Ectodermal cell (in vitro differentiated cells): ENCODE data around the gene DSCAM.

Experiments
- H3K27ac ChIP-seq: 2 replicates; pipeline ENCODE4 v1.7.0; 2013; ENCODE audit warnings: mild to moderate bottlenecking, low read depth, low read length; ENCODE audit not compliant: insufficient read depth, poor library complexity, severe bottlenecking
- H3K27me3 ChIP-seq: 2 replicates; pipeline ENCODE4 v1.7.0; 2013; ENCODE audit warnings: mild to moderate bottlenecking, low read length; ENCODE audit not compliant: insufficient read depth, control insufficient read depth, poor library complexity, severe bottlenecking
- H3K36me3 ChIP-seq: one replicate; pipeline ENCODE4 v1.7.0; 2013; ENCODE audit warnings: low read length; ENCODE audit not compliant: control insufficient read depth, insufficient read depth
- H3K4me1 ChIP-seq: one replicate; pipeline ENCODE4 v1.7.0; 2013; ENCODE audit warnings: low read length; ENCODE audit not compliant: control insufficient read depth, insufficient read depth
- H3K4me3 ChIP-seq: 2 replicates; pipeline ENCODE4 v1.7.0; 2013; ENCODE audit warnings: low read depth, low read length, control low read depth; ENCODE audit not compliant: insufficient read depth
- H3K9me3 ChIP-seq: 2 replicates; pipeline ENCODE4 v1.7.0; 2013; ENCODE audit warnings: mild to moderate bottlenecking, low read length, moderate library complexity; ENCODE audit not compliant: control insufficient read depth
- WGBS, 2 experiments: methylation state at CpG; one replicate each; pipeline ENCODE4 v1.1.7; 2013; ENCODE audit warnings: missing lambda C conversion rate in 2 of 2; 5-methylcytosine and 5-hydroxymethylcytosine counted together

DSCAM gene

GRCh38 chr21:40386294-40386911, 460.6 kb downstream of the DSCAM start:
- Histone ChIP-seq H3K4me3 (no peak overlapping the region), H3K27me3 (no peaks in the 10 kb centered on the region), H3K36me3 (no peaks in the 10 kb centered on the region), H3K4me1 (no peaks in the 10 kb centered on the region), H3K9me3 (no peaks in the 10 kb centered on the region), H3K27ac (no peak overlapping the region)
- 16 to 18% methylated on average over 21 to 23 of the region's 23 CpGs for WGBS, 2 experiments

- Histone ChIP-seq H3K9me3 (no peaks in the 10 kb centered on the region), H3K4me1 (no peaks in the 10 kb centered on the region), H3K27me3 (no peaks in the 10 kb centered on the region), H3K36me3 (no peaks in the 10 kb centered on the region), H3K4me3 (no peak overlapping the region), H3K27ac (no peak overlapping the region)
- WGBS, 2 experiments: 91 to 93% methylated on average over 6 of the region's 6 CpGs
These were observed 461.1 kb downstream of the DSCAM start for GRCh38 chr21:40385883-40386282.

- Histone ChIP-seq H3K4me3 (no peak overlapping the region), H3K27me3 (no peaks in the 10 kb centered on the region), H3K27ac (no peak overlapping the region), H3K9me3 (no peaks in the 10 kb centered on the region), H3K4me1 (no peaks in the 10 kb centered on the region), H3K36me3 (no peaks in the 10 kb centered on the region)
- WGBS, 2 experiments: 89 to 90% methylated on average over 5 of the region's 5 CpGs
These were observed 463.0 kb downstream of the DSCAM start for GRCh38 chr21:40383951-40384350.

- no peaks in the 10 kb centered on the region for H3K27me3 ChIP-seq
- H3K4me1 ChIP-seq: no peaks in the 10 kb centered on the region
- WGBS, 2 experiments: 95 to 96% methylated on average over 5 of the region's 5 CpGs
These were observed 465.8 kb downstream of the DSCAM start for GRCh38 chr21:40381111-40381510.

GRCh38 chr21:40379881-40380810, 466.8 kb downstream of the DSCAM start:
- Histone ChIP-seq H3K9me3 (no peaks in the 10 kb centered on the region), H3K36me3 (no peaks in the 10 kb centered on the region), H3K27ac (no peak overlapping the region), H3K27me3 (no peaks in the 10 kb centered on the region), H3K4me1 (no peaks in the 10 kb centered on the region), H3K4me3 (no peak overlapping the region)
- WGBS, 2 experiments: 86 to 95% methylated on average over 9 to 10 of the region's 11 CpGs

More at GRCh38 chr21:40381111-40381510, 465.8 kb downstream of the DSCAM start:
- no peaks in the 10 kb centered on the region for H3K9me3 ChIP-seq
- no peak overlapping the region for H3K4me3 ChIP-seq
- H3K36me3 ChIP-seq: no peaks in the 10 kb centered on the region
- H3K27ac ChIP-seq: no peak overlapping the region

GRCh38 chr21:40377135-40377534, 469.8 kb downstream of the DSCAM start:
- 84 to 86% methylated on average over 5 of the region's 5 CpGs for WGBS, 2 experiments
- Histone ChIP-seq H3K27ac (no peak overlapping the region), H3K9me3 (no peaks in the 10 kb centered on the region), H3K4me1 (no peaks in the 10 kb centered on the region), H3K36me3 (no peaks in the 10 kb centered on the region), H3K4me3 (no peak overlapping the region), H3K27me3 (no peaks in the 10 kb centered on the region)

- H3K27ac ChIP-seq: no peak overlapping the region
- no peaks in the 10 kb centered on the region for H3K27me3 ChIP-seq
- H3K4me3 ChIP-seq: no peak overlapping the region
- H3K9me3 ChIP-seq: no peaks in the 10 kb centered on the region
- 85 to 100% methylated on average over 1 of the region's 2 CpGs for WGBS, 2 experiments
- no peaks in the 10 kb centered on the region for H3K36me3 ChIP-seq
- H3K4me1 ChIP-seq: no peaks in the 10 kb centered on the region
These were observed 473.2 kb downstream of the DSCAM start for GRCh38 chr21:40373761-40374160.

- Histone ChIP-seq H3K27me3 (no peaks in the 10 kb centered on the region), H3K4me1 (no peaks in the 10 kb centered on the region), H3K27ac (no peak overlapping the region), H3K36me3 (no peaks in the 10 kb centered on the region), H3K4me3 (no peak overlapping the region), H3K9me3 (no peaks in the 10 kb centered on the region)
- 94 to 96% methylated on average over 2 of the region's 2 CpGs for WGBS, 2 experiments
These were observed 474.5 kb downstream of the DSCAM start for GRCh38 chr21:40372506-40372905.

- 93 to 96% methylated on average over 4 of the region's 4 CpGs for WGBS, 2 experiments
- no peaks in the 10 kb centered on the region for H3K4me1 ChIP-seq
These were observed 475.6 kb downstream of the DSCAM start for GRCh38 chr21:40371329-40371728.

GRCh38 chr21:40356644-40357043, 490.3 kb downstream of the DSCAM start:
- Histone ChIP-seq H3K27ac (no peak overlapping the region), H3K4me1 (no peaks in the 10 kb centered on the region), H3K36me3 (no peaks in the 10 kb centered on the region), H3K27me3 (no peaks in the 10 kb centered on the region), H3K4me3 (no peak overlapping the region), H3K9me3 (no peaks in the 10 kb centered on the region)
- WGBS, 2 experiments: 67 to 79% methylated on average over 2 of the region's 2 CpGs

More at GRCh38 chr21:40371329-40371728, 475.6 kb downstream of the DSCAM start:
- no peak overlapping the region for H3K4me3 ChIP-seq
- no peaks in the 10 kb centered on the region for H3K27me3 ChIP-seq
- H3K36me3 ChIP-seq: no peaks in the 10 kb centered on the region
- H3K27ac ChIP-seq: no peak overlapping the region
- no peaks in the 10 kb centered on the region for H3K9me3 ChIP-seq
